ENCODE results near the gene NTRK1. TPM values are rescaled to one million over a fixed set of nuclear protein-coding genes. Genes with fewer than 3 reads are reported as not detected.

Gene NTRK1
- total and polyA plus RNA-seq, 4 donors = 0.13 to 0.17 (median 0.14) TPM

- no peak for TF ChIP-seq FOXA2 (IDR thresholded peaks at IDR 0.05)
- TF ChIP-seq TAF1 (conservative IDR thresholded peaks at IDR 0.05) = no peak
- no peak for TF ChIP-seq RXRA (IDR thresholded peaks at IDR 0.05)
- TF ChIP-seq CTCF (IDR thresholded peaks at IDR 0.05; ENCODE audit: low read depth, low read length, missing input control) = no peak
- TF ChIP-seq ATF3 (IDR thresholded peaks at IDR 0.05) = no peak
- TF ChIP-seq YY1 (IDR thresholded peaks at IDR 0.05) = no peak
- no peak for TF ChIP-seq GABPA (IDR thresholded peaks at IDR 0.05 in 1 of 2, conservative IDR thresholded peaks at IDR 0.05 in 1 of 2)
- TF ChIP-seq REST (IDR thresholded peaks at IDR 0.05) = no peak
- no peak for TF ChIP-seq JUND (IDR thresholded peaks at IDR 0.05)
- no peak for TF ChIP-seq RAD21 (IDR thresholded peaks at IDR 0.05)
- no peak for TF ChIP-seq EGR1 (IDR thresholded peaks at IDR 0.05; ENCODE audit: low read depth in 2 of 2)
- no peak for TF ChIP-seq HNF4A (conservative IDR thresholded peaks at IDR 0.05)
- no peak for TF ChIP-seq FOXA1 (IDR thresholded peaks at IDR 0.05)
- peaks cover 0 to 30% (median 1%) of the 10 kb centered on the region in 4 donors for H3K4me1 ChIP-seq (ENCODE audit: control insufficient read depth in 4 of 4, insufficient read depth in 4 of 4, low read length in 3 of 4)
Observed at GRCh38 chr1:156904187-156904959, 43.7 kb downstream of the NTRK1 start.

GRCh38 chr1:156905176-156905575, 44.5 kb downstream of the NTRK1 start:
- H3K9me3 ChIP-seq (ENCODE audit: control insufficient read depth in 4 of 4, low read length in 3 of 4) = no peaks in the 10 kb centered on the region
- no peak for DNase-seq (ENCODE audit: low spot score)
- peaks cover 0 to 24% (median 1%) of the 10 kb centered on the region in 4 donors for H3K4me1 ChIP-seq (ENCODE audit: control insufficient read depth in 4 of 4, insufficient read depth in 4 of 4, low read length in 3 of 4)
- peaks cover 0 to 3% (median 0%) of the 10 kb centered on the region in 4 donors for H3K27me3 ChIP-seq (ENCODE audit: control insufficient read depth in 4 of 4, insufficient read depth in 4 of 4, low read length in 3 of 4)
- H3K4me3 ChIP-seq (ENCODE audit: low read depth in 1 of 3, low read length in 3 of 3) = no peak overlapping the region
- no peak overlapping the region for H3K27ac ChIP-seq (ENCODE audit: low read depth in 1 of 2, low read length in 2 of 2)
- WGBS = 81% methylated on average over 16 of the region's 16 CpGs
- H3K36me3 ChIP-seq (ENCODE audit: control insufficient read depth in 4 of 4, insufficient read depth in 3 of 4, low read depth in 1 of 4, low read length in 3 of 4) = no peaks in the 10 kb centered on the region
- H3K9ac ChIP-seq (ENCODE audit: low read depth in 1 of 2, low read length in 2 of 2) = no peak overlapping the region
- no peak for TF ChIP-seq GABPA (IDR thresholded peaks at IDR 0.05 in 1 of 2, conservative IDR thresholded peaks at IDR 0.05 in 1 of 2)
- no peak for TF ChIP-seq ZBTB33 (IDR thresholded peaks at IDR 0.05)
- TF ChIP-seq FOXA2 (IDR thresholded peaks at IDR 0.05) = no peak
- TF ChIP-seq YY1 (IDR thresholded peaks at IDR 0.05) = no peak
- TF ChIP-seq CTCF (IDR thresholded peaks at IDR 0.05; ENCODE audit: low read depth, low read length, missing input control) = no peak
- TF ChIP-seq TAF1 (conservative IDR thresholded peaks at IDR 0.05) = no peak
- no peak for TF ChIP-seq FOXA1 (IDR thresholded peaks at IDR 0.05)
- no peak for TF ChIP-seq RXRA (IDR thresholded peaks at IDR 0.05)
- no peak for TF ChIP-seq REST (IDR thresholded peaks at IDR 0.05)
- TF ChIP-seq HNF4G (IDR thresholded peaks at IDR 0.05) = no peak
- no peak for TF ChIP-seq NR2F2 (IDR thresholded peaks at IDR 0.05)
- no peak for TF ChIP-seq HNF4A (conservative IDR thresholded peaks at IDR 0.05)

More at GRCh38 chr1:156904187-156904959, 43.7 kb downstream of the NTRK1 start:
- H3K4me3 ChIP-seq (ENCODE audit: low read depth in 1 of 3, low read length in 3 of 3) = no peak overlapping the region
- H3K9me3 ChIP-seq (ENCODE audit: control insufficient read depth in 4 of 4, low read length in 3 of 4) = no peaks in the 10 kb centered on the region
- DNase-seq (ENCODE audit: low spot score) = no peak
- 79% methylated on average over 19 of the region's 19 CpGs for WGBS
- no peak overlapping the region for H3K9ac ChIP-seq (ENCODE audit: low read depth in 1 of 2, low read length in 2 of 2)
- no peaks in the 10 kb centered on the region for H3K36me3 ChIP-seq (ENCODE audit: control insufficient read depth in 4 of 4, insufficient read depth in 3 of 4, low read depth in 1 of 4, low read length in 3 of 4)
- peaks cover 0 to 3% (median 0%) of the 10 kb centered on the region in 4 donors for H3K27me3 ChIP-seq (ENCODE audit: control insufficient read depth in 4 of 4, insufficient read depth in 4 of 4, low read length in 3 of 4)
- H3K27ac ChIP-seq (ENCODE audit: low read depth in 1 of 2, low read length in 2 of 2) = no peak overlapping the region

All from liver (tissue), 9 donors.